Stimulated activated CD4-positive, alpha-beta T cell treated with anti-CD3 and anti-CD28 coated beads, TNF-alpha, amount 100 ng/mL, for 1 hour (primary cell): ENCODE data around the gene LRRK1.

Experiments
- DNase-seq, 3 donors: peaks; one replicate each; pipeline ENCODE4 v3.0.0-alpha.2; 2020; ENCODE audit warnings: low read depth in 3 of 3, low spot score in 1 of 3

The LRRK1 gene

GRCh38 chr15:101019366-101019896 lies 100.3 kb downstream of the LRRK1 start:
- DNase-seq: no peak

- DNase-seq: no peak
Observed at GRCh38 chr15:101020451-101020850, 101.3 kb downstream of the LRRK1 start.

GRCh38 chr15:101020945-101021344 lies 101.8 kb downstream of the LRRK1 start:
- DNase-seq: no peak

- no peak for DNase-seq
Observed at GRCh38 chr15:101022306-101022705, 103.1 kb downstream of the LRRK1 start.

- DNase-seq: no peak
Observed at GRCh38 chr15:101022876-101023275, 103.7 kb downstream of the LRRK1 start.

- no peak for DNase-seq
Observed at GRCh38 chr15:101023501-101024072, 104.4 kb downstream of the LRRK1 start.

- DNase-seq: no peak
Observed at GRCh38 chr15:101024073-101024695, 105.0 kb downstream of the LRRK1 start.

- no peak for DNase-seq
Observed at GRCh38 chr15:101024706-101025500, 105.7 kb downstream of the LRRK1 start.

- no peak for DNase-seq
Observed at GRCh38 chr15:101025501-101025885, 106.3 kb downstream of the LRRK1 start.

- no peak for DNase-seq
Observed at GRCh38 chr15:101025896-101026631, 106.9 kb downstream of the LRRK1 start.

GRCh38 chr15:101026656-101027272 lies 107.6 kb downstream of the LRRK1 start:
- no peak for DNase-seq

- no peak for DNase-seq
Observed at GRCh38 chr15:101027273-101027901, 108.2 kb downstream of the LRRK1 start.

GRCh38 chr15:101027920-101028319 lies 108.8 kb downstream of the LRRK1 start:
- no peak for DNase-seq

GRCh38 chr15:101028321-101028720 lies 109.2 kb downstream of the LRRK1 start:
- no peak for DNase-seq

- DNase-seq: no peak
Observed at GRCh38 chr15:101028772-101029438, 109.7 kb downstream of the LRRK1 start.

- DNase-seq: no peak
Observed at GRCh38 chr15:101029971-101030661, 111.0 kb downstream of the LRRK1 start.

GRCh38 chr15:101031213-101031612 lies 112.1 kb downstream of the LRRK1 start:
- DNase-seq: no peak

- no peak for DNase-seq
Observed at GRCh38 chr15:101033801-101034200, 114.6 kb downstream of the LRRK1 start.

GRCh38 chr15:101035611-101036010 lies 116.5 kb downstream of the LRRK1 start:
- DNase-seq: no peak
